NCI-H1417 treated with DMSO at 0.1 percent for 48 hours (cell line): ENCODE measurements around the gene IFT88.

Experiments used
- DNase-seq: peaks from one replicate; lab custom pipeline; 2025; lab: John Stamatoyannopoulos, UW

IFT88 gene

DNA sequence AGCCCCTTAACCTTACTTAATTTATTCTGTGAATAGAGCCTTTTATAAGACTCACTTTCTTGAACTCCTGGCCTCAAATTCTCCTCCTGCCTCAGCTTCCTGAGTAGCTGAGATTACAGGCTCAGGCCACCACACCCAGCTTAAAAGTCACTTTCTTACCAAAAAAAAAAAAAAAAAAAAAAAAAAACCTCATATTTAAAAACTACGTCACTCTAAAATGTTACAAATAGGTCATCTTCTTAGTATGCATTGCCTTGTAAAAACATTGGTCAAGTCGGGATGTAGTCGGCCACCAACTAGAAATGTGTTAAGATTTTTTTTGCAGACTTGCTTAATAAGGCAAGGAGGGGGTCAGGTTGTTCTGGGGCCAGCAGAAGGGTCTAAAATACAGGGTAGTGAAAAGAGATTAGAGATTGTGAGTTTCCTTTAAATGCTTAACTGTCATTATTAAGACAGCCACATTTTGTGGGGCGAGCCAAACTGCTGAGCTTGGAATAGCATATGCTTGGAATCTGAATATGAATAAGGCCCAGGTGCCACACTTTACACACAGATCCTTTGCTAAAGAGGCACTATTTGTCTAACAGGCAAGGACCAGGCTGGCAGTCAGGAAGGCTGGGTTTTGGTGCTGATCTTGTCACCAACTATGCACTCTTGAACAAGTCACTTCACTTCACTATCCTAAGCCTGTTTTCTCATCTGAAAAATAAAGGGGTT is 120.1 kb downstream of the IFT88 start:
- DNase-seq = no peak

DNA sequence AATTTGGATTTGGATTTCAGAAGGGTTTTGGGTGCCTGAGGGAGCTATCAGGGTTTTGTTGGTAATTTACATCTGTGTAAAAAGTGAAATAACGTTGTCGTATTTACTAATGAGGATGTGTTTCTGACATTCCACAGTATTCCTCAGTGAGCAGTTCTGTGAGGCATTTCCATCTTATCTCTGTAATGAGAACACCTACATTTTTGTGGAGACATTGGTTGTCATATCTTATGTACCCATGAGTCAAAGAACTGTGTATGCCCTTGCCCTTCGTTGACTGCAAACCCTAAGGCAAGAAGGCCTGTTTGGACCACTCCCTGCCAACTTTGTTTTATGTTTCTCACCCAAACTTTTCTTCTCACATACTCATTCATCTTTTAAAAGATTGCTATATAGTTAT is 122.3 kb downstream of the IFT88 start:
- no peak for DNase-seq

DNA sequence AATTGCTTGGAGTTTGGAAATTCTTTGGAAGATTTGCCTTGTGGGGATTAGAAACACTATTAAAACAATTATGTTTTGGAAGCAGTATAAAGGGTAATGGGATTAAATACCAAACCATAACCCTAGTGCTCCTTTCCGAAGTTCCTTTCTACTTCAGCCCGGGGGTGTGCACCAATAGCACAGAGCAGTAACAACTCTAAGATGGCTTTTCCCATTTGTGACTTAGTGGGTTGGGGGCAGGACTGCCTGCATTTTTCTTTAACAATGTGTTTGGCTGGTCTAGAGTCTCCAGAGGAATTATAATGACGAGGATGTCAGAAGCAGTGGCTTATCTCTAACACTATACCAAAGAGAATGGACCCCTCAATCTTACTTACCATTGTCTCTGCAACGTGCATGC is 124.7 kb downstream of the IFT88 start:
- no peak for DNase-seq

DNA sequence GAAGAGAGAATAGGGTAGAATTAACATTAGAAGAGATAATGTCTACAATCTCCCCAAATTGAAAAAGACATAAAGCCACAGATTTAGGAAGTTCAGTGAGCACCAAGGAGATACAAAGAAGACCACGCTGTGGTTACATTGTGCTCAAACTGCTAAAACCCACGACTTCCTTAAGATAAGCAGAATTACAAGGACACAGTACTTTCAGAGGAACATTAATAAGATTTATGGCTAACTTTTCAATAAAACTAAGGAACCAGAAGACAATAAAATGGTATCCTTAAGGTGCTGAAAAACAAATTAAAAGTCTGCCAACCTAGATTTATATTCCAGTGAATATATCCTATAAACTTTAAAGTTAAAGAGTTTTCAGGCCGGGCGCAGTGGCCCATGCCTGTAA is 129.1 kb downstream of the IFT88 start:
- no peak for DNase-seq

- no peak for DNase-seq
Measured at GRCh38 chr13:20699715-20700114, 132.8 kb downstream of the IFT88 start.

DNA sequence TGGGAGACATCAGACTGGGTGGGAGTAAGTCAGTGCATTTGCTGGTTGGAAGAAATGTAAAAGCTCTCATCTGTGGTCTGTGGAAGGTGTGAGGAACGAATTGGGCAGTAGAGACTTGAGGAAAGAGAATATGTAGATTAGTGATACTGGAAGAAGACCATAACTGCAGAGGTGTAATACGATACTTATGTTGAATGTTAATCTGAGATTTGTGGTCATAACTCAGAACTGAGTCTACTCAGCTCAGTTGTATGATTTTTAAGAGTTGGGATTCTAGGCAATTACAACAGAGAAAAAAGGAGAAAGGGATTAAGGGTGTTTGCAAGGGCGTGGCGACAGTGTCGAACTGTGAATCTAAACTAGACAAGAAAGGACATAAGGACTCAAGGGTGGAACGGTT is 133.3 kb downstream of the IFT88 start:
- no peak for DNase-seq

GRCh38 chr13:20701461-20701860 is 134.5 kb downstream of the IFT88 start:
- DNase-seq = no peak

DNA sequence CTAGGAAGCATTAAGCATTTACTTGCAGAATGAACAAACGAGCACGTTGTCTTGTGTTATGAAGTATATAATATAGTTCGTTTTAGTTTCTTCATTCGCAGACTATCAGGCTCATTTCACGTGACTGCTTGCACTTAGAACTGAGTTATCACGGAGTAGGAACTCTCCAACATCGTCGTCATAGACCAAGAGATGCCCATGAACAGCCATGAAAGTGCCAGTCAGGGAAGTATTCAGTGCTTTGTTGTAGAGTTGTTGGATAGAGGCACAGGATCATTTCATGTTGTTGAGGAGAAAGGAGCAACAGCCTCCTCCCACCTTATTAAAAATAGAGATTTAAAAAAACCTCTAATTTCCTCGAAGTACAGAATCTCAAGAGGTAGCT is 135.6 kb downstream of the IFT88 start:
- DNase-seq = no peak

DNA sequence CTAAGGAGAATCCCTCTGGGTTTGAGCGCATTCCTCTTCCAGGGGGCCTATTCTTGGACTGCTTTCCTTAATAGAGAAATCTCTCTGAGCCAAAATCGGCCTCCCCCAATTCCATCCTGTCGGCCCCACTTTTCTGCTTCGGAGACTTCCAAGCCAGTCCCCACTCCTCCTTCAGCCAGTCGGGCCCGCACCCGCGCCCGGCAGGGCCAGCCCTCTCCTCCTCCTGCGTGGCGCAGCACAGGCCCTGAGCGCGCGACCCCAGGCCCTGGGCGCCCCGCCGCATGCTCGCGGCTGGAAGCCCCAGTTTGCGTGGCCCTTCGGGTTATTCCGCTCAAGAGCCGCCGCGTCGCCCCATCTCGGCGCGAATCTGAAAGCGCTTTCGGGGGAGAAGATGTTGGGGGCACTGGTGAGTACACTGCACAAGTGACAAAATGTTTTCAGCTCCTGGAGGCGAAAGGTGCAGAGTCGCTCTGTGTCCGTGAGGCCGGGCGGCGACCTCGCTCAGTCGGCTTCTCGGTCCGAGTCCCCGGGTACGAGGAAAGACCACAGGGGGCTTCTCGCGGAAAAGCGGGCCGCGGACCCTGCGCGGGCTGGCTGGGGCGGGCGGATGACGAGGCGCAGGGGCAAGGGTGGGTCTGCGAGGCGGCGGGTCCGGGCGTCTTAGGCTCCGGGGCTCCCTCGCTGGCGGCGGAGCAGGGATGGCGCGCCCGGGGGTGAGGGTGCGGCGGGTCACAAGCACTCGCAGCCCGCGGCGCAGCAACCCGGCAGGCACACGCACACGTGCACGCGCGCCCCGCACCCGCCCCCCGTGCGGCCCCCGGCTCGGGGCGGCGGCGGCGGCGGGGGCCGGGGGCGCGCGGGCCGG is 136.2 kb downstream of the IFT88 start, which contains the start of gene IL17D:
TSS of gene IL17D (plus strand) at position 785 of the 865 bp plus-strand sequence. CDS start 303 bp downstream, outside the sequence.
- no peak for DNase-seq

DNA sequence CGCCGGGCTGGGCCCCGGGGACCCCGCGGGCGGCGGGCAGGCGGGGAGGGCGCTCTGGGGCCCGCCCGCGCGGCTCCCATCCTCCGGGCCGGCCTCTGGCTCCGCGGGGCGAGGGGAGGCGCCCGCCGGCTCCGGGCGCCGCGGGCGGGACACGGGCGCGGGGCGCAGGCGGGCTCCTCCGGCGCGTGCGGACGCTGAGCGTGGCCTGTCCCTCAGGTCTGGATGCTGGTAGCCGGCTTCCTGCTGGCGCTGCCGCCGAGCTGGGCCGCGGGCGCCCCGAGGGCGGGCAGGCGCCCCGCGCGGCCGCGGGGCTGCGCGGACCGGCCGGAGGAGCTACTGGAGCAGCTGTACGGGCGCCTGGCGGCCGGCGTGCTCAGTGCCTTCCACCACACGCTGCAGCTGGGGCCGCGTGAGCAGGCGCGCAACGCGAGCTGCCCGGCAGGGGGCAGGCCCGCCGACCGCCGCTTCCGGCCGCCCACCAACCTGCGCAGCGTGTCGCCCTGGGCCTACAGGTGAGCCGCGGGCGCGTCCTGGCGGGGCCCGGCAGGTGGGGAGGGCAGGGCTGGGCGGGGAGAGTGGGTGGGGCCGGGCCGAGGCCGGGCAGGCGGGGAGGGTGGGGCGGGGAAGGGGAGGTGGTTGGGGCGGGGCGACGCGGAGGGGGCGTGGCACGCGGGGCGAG is 137.0 kb downstream of the IFT88 start:
- no peak for DNase-seq

DNA sequence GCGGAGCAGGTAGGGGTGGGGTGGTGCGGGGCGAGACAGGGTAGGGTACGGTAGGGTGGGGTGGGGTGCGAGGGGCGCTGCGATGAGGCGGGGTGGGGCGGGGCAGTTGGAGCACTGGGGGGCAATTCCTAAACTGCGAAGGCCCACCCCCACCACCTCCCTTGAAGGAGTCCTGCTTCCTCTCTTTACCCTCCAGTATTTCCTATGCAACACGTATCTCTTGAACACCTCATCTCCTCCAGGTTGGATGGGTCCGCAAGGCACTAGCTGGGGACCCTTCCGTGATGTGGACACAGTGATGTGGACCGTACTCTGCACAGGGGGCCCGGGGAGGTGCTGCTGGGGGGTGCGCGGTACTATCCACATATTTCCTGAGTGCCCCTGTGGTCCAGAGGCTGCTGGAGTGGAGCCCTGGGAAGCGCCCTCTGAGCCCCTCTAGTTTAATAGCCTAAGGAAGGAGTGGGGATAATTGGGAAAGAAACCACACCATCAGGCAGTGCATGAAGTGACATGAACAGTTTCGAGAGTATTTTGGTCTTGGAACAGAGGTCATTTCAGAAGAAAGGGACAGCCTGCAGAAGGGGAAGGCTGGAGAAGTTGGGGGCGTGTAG is 137.6 kb downstream of the IFT88 start:
- no peak for DNase-seq

DNA sequence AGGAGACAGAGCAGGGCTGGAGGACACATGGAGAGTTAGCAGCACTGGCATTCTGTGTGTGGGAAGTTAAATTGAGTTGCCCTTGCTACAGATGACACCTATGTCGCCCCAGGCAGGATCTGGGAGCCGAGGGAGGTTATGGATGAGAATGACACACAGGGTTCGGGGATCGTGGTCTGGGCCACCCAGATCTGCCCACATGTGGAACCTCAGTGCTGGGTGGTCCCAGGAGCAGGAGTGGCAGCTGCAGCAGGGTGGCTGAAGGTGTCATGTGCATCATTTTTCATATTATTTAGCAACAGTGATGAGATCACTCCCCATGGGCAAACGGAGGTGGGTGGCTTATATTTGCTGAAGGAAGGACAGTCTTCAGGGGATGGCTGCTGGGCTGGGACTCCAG is 139.7 kb downstream of the IFT88 start:
- no peak for DNase-seq

DNA sequence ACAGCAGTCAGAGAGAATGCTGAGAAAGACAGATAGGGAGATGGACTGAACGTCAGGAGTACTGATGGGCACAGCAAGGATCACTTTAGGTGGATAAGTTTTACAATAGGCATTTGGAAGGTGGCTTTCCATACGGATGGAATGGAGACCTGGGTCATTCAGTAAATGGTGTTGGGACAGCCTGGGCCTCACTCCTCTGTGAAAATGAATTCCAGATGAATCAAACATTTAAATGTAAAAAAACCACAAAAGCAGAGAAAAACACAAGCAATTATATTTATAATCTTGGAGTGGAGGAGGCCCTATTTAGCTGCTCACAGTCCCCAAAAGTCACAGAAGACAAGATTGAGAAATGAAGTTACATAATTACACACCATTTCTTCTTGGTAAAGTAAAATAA is 141.3 kb downstream of the IFT88 start:
- DNase-seq = no peak

DNA sequence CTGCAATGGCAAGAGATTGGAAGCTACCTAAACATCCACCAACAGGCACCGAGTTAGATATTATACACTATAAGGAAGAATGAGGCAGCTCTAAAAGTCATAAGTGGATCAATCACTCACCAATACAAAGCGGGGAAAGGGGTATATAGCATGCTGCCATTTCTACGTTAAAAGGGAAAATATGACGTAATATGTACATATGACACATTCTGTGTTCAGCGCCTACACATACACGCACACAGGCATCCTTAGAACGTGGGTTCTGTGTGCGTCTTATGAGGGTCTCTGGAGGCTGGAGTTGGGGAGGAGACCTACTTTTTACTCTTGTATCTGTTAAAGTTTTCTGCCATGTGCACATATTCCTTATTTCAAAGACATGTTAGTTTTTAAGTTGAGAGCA is 142.4 kb downstream of the IFT88 start:
- DNase-seq = no peak

DNA sequence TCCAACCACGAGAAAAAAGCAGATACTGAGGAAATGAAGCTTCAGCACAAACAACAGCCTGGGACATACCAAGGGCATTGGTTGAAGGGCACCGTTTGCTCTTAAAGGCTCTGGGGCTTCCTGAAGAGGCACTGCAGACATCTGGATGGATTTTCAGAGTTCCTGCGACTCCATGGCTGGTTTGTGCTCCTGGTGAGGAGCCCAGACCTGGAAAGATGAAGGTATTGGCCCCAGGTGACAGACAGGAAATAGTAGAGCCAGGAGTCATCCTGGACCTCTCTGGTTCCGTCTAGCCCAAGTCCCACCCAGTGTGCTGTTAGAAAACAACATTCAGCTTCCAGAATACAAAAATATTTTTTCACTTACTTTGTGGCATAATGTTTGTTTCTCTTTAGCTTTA is 142.8 kb downstream of the IFT88 start:
- DNase-seq = no peak

DNA sequence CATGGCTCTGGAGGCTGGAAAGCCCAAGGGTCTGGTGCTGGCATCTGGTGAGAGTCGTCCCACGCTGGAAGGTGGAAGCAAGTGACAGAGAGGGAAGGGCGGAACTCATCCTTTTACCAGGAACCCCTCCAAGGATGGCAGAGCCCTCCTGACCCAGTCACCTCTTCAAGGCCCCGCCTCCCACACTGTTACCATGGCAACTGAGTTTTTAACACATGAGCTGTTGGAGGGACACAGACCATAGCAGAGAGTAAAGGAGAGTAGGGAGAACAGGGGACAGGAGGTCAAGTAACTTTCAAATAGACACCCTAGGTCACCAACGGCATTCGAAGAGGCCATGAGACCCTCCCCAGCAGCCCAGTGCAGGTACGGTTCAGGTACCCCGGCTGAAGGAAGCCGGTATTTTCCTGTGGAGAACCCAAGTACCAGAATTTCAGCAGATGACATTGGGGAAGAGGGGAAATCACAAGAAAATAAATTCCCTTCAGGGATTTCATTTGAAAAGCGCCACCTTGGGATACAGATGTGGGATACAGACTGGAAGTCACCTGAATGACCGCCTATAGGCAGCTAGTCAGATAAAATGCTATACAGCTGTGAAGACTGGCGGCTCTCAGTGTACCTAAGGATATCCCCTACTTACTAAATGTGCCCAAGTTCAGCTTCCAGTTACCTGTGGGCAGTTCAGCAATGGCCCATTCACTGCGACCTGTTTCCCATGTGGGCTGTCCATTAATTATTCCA is 144.5 kb downstream of the IFT88 start:
- no peak for DNase-seq

- DNase-seq = no peak
Measured at GRCh38 chr13:20713014-20713376, 146.0 kb downstream of the IFT88 start.

GRCh38 chr13:20713751-20714150 is 146.8 kb downstream of the IFT88 start:
- no peak for DNase-seq

- no peak for DNase-seq
Measured at GRCh38 chr13:20714161-20714560, 147.2 kb downstream of the IFT88 start.

DNA sequence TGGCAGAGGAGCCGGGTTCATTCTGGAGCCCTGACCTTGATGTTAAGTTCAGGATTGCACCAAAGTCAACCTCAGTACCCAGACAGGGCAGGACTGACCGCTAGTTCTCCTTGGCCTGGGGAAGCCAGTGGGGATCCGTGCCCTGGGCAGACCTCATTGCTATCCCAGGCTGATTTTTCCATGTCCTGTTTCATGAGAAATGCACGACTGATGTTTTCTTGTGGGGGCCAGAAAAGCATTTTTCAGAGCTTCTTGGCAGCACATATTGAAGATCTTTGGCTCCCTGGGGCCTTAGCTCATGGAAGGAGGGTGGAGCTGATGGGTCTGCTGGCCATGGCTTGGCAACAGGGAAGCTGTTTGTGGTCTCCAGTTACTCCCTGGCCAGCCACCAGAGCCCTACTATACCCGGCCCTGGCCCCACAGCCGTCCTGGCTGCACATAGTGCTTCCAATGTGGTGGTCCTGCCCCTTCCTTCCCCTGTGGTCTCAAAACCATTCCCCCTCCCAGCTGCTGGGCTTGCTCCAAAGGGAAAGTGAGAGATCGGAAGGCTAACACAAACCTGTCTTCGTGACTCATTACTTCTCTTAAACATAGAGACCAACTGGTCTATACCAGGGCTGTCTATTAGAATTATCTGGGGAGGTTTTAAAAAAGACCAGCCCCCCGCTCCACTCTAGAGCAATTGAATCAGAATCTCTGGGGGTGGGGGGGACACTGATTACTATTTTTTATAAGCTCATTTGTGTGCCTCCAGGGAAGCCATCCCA is 147.8 kb downstream of the IFT88 start:
- DNase-seq = no peak

GRCh38 chr13:20715330-20715712 is 148.4 kb downstream of the IFT88 start:
- no peak for DNase-seq
